NCI-H2107 (cell line): ENCODE data around the gene WNK3.

Source experiments
- DNase-seq: peaks from one replicate; lab custom pipeline; 2025; lab: John Stamatoyannopoulos, UW

Gene WNK3

GRCh38 chrX:54166915-54167314, 190.9 kb downstream of the WNK3 start:
- DNase-seq = no peak

- DNase-seq = no peak
Measured at GRCh38 chrX:54157561-54157960, 200.3 kb downstream of the WNK3 start.
